Body of pancreas (tissue), 4 donors: Measurements from ENCODE around the gene CNGA4.

ENCODE experiments used
- POLR2A ChIP-seq, 3 donors: fragments of 450-650 bp; IDR thresholded peaks; one replicate each; pipeline ENCODE4 v1.6.1; 2016; ENCODE audit warnings: antibody characterized with exemption in 3 of 3, mild to moderate bottlenecking in 2 of 3
- TF ChIP-seq, protein P1 (sequence below), 7 experiments: fragments of 450-650 bp in 4 of 7; fragments of 200-600 bp in 3 of 7; sonication (generic) in 3 of 7; IDR thresholded peaks; one replicate each; pipeline ENCODE4 v1.5.1; 2016 to 2019; ENCODE audit warnings: antibody characterized with exemption in 7 of 7

DNA sequence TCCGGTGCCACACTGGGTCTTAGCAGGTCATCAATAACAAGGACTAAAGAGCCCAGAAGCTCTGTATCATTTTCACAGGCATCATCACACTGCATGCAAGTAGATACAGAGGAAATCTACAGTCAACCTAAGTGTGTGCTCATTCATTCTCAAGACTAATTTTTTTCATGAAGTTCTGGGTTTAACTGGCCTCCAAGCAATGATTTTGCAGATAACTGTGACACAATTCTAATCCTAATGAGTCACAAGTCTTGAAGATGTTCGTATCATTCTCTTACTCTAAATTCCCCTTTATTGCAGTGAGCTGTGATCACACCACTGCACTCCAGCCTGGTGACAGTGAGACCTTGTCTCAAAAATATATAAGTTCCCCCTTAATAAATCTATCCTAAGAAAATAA, 37.4 kb upstream of the CNGA4 start:
- TF ChIP-seq, protein P1, sequence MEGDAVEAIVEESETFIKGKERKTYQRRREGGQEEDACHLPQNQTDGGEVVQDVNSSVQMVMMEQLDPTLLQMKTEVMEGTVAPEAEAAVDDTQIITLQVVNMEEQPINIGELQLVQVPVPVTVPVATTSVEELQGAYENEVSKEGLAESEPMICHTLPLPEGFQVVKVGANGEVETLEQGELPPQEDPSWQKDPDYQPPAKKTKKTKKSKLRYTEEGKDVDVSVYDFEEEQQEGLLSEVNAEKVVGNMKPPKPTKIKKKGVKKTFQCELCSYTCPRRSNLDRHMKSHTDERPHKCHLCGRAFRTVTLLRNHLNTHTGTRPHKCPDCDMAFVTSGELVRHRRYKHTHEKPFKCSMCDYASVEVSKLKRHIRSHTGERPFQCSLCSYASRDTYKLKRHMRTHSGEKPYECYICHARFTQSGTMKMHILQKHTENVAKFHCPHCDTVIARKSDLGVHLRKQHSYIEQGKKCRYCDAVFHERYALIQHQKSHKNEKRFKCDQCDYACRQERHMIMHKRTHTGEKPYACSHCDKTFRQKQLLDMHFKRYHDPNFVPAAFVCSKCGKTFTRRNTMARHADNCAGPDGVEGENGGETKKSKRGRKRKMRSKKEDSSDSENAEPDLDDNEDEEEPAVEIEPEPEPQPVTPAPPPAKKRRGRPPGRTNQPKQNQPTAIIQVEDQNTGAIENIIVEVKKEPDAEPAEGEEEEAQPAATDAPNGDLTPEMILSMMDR (IDR thresholded peaks at IDR 0.05): no peak
- no peak for TF ChIP-seq POLR2A (IDR thresholded peaks at IDR 0.05)
